T-helper 2 cell (primary cell): ENCODE data around the gene TPD52L2.

Experiments used
- DNase-seq, 5 experiments: peaks; one replicate each; pipeline versions ENCODE4 v3.0.0 to v3.0.0-alpha.2; 2012 to 2022

TPD52L2 gene

DNA sequence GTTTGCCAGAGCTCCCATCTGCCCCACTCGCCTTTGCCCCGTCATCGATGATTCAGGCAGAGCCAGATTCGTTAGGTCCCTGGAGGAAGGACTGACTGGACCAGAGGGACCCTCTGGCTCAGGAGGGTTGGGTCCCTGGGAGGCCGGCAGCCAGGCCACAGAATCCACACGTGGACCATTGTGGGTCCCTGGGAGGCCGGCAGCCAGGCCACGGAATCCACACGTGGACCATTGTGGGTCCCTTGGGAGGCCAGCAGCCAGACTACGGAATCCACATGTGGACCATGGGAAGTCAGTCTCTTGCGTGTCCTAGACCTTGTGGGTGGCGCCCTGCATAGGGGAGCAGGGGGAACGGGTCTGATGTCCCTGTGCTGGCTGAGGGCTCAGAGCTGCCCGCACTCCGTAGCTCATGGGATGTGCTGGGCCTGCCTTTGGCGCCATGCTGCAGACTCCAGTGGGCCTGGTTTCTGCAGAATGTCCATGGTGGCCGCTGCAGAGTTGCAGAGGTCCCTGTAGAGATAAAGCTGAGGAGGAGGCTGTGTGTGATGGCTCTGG is 67.6 kb downstream of the TPD52L2 start:
- no peak for DNase-seq

DNA sequence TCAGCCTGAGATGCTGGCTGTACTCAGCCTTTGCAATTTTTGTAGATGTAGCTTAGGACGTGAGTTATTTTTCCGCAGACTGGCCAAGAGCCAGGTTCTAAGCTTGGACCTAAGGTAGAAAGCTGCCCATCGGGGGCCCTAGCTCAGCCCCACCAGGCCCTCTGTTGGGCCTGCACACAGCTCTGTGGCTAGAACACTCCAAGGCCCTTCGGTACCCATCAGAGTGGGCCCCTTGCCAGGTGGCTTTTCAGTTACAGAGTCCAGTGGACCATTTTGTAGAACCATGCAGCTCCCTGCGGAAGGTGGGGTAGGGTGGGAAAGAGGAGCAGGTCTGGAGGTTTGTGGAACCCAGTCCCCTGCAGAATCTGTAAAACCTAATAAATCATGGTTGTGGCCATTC is 68.6 kb downstream of the TPD52L2 start:
- no peak for DNase-seq

GRCh38 chr20:63934271-63935068 is 69.4 kb downstream of the TPD52L2 start:
- DNase-seq = no peak

GRCh38 chr20:63935447-63935846 is 70.4 kb downstream of the TPD52L2 start:
- no peak for DNase-seq

- DNase-seq = no peak
These were observed 72.5 kb downstream of the TPD52L2 start for GRCh38 chr20:63937596-63937995.

DNA sequence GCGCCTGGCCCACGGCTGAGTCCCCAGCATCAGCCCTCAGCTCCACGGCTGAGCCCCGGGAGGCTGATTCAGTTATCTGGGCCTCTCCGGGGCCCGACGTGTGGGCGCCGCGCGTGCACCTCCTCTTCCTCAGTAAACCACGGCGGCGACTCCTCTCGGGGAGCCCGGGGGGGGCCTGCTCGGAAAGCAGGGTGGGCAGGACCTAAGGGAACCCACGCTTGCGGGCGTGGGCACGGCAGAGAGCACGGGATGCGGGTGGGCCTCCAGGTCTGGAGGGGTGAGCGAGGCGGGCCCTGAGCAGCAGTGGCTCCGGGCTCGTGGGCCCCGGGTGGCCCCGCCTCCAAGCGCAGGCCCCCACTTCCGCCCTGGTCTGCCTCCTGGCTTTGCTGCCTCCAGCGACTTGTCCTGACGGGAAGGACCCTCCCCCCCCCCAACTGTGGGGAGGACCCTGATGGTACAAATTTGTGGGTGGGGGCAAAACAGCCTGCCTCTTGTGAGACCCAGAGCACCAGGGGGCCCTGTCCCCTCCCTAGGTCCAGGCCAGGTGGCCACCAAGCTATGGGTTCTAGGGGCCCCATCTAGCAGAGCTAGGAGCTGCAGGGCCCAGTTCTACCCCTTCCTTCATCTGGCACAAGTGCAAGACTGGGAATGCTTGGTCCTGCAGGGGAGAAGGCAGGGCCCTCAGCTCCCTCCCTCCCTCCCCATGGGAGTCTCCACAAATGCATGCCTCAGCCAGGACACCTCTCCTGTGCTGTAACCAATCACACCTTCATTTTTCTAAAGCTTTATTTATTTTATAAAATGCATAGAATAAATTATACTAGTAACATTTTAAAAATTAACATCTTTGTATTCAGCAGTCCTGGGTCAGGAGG is 74.2 kb downstream of the TPD52L2 start:
- peak in 1 of 5 experiments; percentile 34 for DNase-seq

GRCh38 chr20:63940071-63940471 is 75.0 kb downstream of the TPD52L2 start:
- DNase-seq = no peak

- no peak for DNase-seq
These were observed 75.6 kb downstream of the TPD52L2 start for GRCh38 chr20:63940472-63941266.
